Tibial nerve (tissue), 3 donors: ENCODE measurements around the gene LAMP5.

Experiments
- CTCF ChIP-seq, 5 experiments: fragments of 200-600 bp in 3 of 5; fragments of 450-650 bp in 2 of 5; sonication (generic) in 3 of 5; IDR thresholded peaks; one replicate each; pipeline ENCODE4 v1.5.1; 2016 to 2019; ENCODE audit warnings: antibody characterized with exemption in 5 of 5, mild to moderate bottlenecking in 3 of 5, moderate library complexity in 2 of 5
- POLR2A ChIP-seq, 2 donors: fragments of 450-650 bp; IDR thresholded peaks; one replicate each; pipeline ENCODE4 v1.6.1; 2017; ENCODE audit warnings: antibody characterized with exemption in 2 of 2, mild to moderate bottlenecking in 2 of 2, moderate library complexity in 2 of 2

DNA sequence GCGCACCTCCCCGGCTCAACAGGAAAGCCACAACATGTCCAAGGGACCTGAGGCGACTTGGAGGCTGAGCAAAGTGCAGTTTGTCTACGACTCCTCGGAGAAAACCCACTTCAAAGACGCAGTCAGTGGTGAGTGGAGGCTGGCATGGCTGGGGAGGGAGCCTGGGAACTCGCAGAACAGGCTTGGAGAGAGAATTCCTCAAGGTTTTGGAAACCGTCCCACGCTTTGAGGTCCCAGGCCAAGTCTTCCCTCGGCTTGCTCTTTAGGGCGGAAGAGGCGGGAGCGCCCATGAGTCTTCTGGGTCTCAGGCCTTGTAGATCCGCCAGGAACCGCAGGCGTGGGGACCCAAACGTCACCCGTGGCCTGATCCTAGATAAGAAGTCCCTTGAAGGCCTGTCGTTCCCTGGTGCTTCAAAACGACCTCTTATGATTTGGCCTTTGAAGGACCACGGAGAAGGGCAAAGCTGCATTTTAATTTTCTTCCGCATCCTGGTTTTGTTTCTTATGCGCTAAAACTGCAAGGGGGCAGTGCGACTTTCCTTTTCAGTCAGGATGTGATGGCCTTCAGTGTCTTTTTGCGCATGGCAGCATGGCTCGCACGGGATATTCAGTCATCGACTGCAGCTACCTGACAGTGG lies 2.0 kb downstream of the LAMP5 start:
- TF ChIP-seq POLR2A (IDR thresholded peaks at IDR 0.05), result no peak
- no peak for TF ChIP-seq CTCF (IDR thresholded peaks at IDR 0.05)
